GM23248 (cell line): ENCODE data around the gene PLBD2.

ENCODE experiments used
- EZH2 ChIP-seq: fragments of 200-600 bp; sonication (generic); IDR thresholded peaks from 2 replicates; pipeline ENCODE4 v1.6.1; 2018; ENCODE audit warnings: antibody characterized with exemption, mild to moderate bottlenecking; ENCODE audit not compliant: insufficient read depth, poor library complexity, severe bottlenecking
- EZH2phosphoT487 ChIP-seq: fragments of 200-600 bp; sonication (generic); IDR thresholded peaks from 2 replicates; pipeline ENCODE4 v1.6.1; 2018; ENCODE audit warnings: antibody characterized with exemption, moderate library complexity, mild to moderate bottlenecking, low read depth; ENCODE audit not compliant: insufficient read depth

DNA sequence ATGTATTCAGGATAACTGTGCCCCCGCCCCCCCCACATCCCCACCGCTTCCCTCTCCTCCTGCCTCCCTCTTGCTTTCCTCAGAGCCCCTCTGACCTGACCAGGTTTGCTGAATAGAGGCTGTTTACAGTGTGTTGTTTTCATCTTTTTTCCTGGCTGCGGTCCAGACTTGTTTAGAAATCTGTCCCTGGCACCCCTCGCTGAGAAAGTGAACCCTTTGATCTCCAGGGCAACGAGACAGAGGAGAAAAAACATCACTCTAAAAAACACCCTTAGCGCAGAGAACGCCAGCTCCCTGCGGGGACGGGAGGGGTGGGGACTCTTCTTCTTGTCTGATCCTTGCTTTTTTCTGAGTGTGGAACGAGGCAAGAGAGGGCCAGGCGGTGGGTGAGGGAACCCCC lies 22.8 kb downstream of the PLBD2 start:
- TF ChIP-seq EZH2, result no peak
- TF ChIP-seq EZH2phosphoT487, result no peak
